DMS114 treated with DMSO at 0.1 percent for 48 hours (cell line): ENCODE measurements around the gene REC114.
"Not testable (repeated sequence)": the region's sequence is repeated elsewhere in the genome, so short reads cannot be mapped to it uniquely, and the experiment has no call there.

Experiments
- DNase-seq: peaks from one replicate; lab custom pipeline; 2025; ENCODE audit not compliant: unreplicated experiment; lab: John Stamatoyannopoulos, UW

Gene REC114

GRCh38 chr15:73442968-73443367 is at the start of gene REC114:
TSS of gene REC114 (plus strand) at chr15:73443164. CDS start at chr15:73443186, 22 bp downstream.
- DNase-seq: no peak

- no peak for DNase-seq
Observed at GRCh38 chr15:73393336-73393735, 49.6 kb upstream of the REC114 start.

GRCh38 chr15:73394782-73395181 is 48.2 kb upstream of the REC114 start:
- DNase-seq: no peak

GRCh38 chr15:73395671-73396070 is 47.3 kb upstream of the REC114 start:
- no peak for DNase-seq

GRCh38 chr15:73397461-73397860 is 45.5 kb upstream of the REC114 start:
- DNase-seq: no peak

- DNase-seq: no peak
Observed at GRCh38 chr15:73398861-73399260, 44.1 kb upstream of the REC114 start.

GRCh38 chr15:73400222-73400621 is 42.7 kb upstream of the REC114 start:
- DNase-seq: not testable (repeated sequence)

GRCh38 chr15:73403171-73403570 is 39.8 kb upstream of the REC114 start:
- no peak for DNase-seq

GRCh38 chr15:73414876-73415275 is 28.1 kb upstream of the REC114 start:
- no peak for DNase-seq

- DNase-seq: no peak
Observed at GRCh38 chr15:73424506-73424905, 18.5 kb upstream of the REC114 start.

- no peak for DNase-seq
Observed at GRCh38 chr15:73425510-73425909, 17.5 kb upstream of the REC114 start.

GRCh38 chr15:73426323-73426994 is 16.5 kb upstream of the REC114 start:
- DNase-seq: no peak

GRCh38 chr15:73431329-73431728 is 11.6 kb upstream of the REC114 start:
- not testable (repeated sequence) for DNase-seq

GRCh38 chr15:73433873-73434272 is 9.1 kb upstream of the REC114 start:
- DNase-seq: no peak

- DNase-seq: no peak
Observed at GRCh38 chr15:73436613-73437012, 6.4 kb upstream of the REC114 start.

- no peak for DNase-seq
Observed at GRCh38 chr15:73437543-73438109, 5.3 kb upstream of the REC114 start.

- DNase-seq: no peak
Observed at GRCh38 chr15:73438651-73439050, 4.3 kb upstream of the REC114 start.

GRCh38 chr15:73440571-73440970 is 2.4 kb upstream of the REC114 start:
- no peak for DNase-seq

GRCh38 chr15:73442421-73442820 is 543 bp upstream of the REC114 start:
- DNase-seq: no peak

- DNase-seq: not testable (repeated sequence)
Observed at GRCh38 chr15:73447471-73447870, 4.5 kb downstream of the REC114 start.

- DNase-seq: not testable (repeated sequence)
Observed at GRCh38 chr15:73448158-73448758, 5.3 kb downstream of the REC114 start.

GRCh38 chr15:73449980-73450379 is 7.0 kb downstream of the REC114 start:
- not testable (repeated sequence) for DNase-seq
